Measurements from ENCODE around the gene COX10.
"Not testable (repeated sequence)": the region's sequence is repeated elsewhere in the genome, so short reads cannot be mapped to it uniquely, and the experiment has no call there.

COX10 gene

DNA sequence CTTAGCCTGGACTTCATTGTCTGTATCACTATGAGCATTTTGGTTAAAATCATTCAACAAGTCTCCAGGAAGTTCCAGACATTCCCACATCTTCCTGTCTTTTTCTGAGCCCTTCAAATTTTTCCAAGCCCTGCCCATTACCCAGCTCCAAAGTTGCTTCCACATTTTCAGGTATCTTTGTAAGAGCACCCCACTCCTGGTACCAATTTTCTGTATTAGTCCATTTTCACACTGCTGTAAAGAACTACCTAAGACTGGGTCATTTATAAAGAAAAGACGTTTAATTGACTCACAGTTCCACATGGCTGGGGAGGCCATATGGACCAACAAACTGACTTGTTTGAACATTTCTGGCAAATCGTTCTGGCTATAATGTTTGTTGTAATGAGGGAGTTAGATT lies 100.0 kb downstream of the COX10 start:
- H3K18ac ChIP-seq (ENCODE audit: low read length) = no peak overlapping the region
- H3K4me3 ChIP-seq (ENCODE audit: low read depth, low read length) = no peak overlapping the region
- no peak for DNase-seq
- no peaks in the 10 kb centered on the region for H3K79me1 ChIP-seq (ENCODE audit: low read length)
- no CpG with 5 or more reads among the region's 2 CpGs for WGBS (ENCODE audit: extremely low coverage, insufficient coverage, insufficient read length)
- H2AFZ ChIP-seq (ENCODE audit: insufficient read depth, low read length, poor library complexity) = no peak overlapping the region
- H3K4ac ChIP-seq (ENCODE audit: low read depth, low read length) = no peak overlapping the region
- no peaks in the 10 kb centered on the region for H3K4me1 ChIP-seq (ENCODE audit: control insufficient read depth in 1 of 2, insufficient read depth in 2 of 2, low read length in 2 of 2)
- H3K4me2 ChIP-seq (ENCODE audit: low read length) = no peak overlapping the region
- no peak overlapping the region for H3K23ac ChIP-seq (ENCODE audit: low read length)
- no peak overlapping the region for H3K27ac ChIP-seq (ENCODE audit: low read depth, low read length)
- no peak overlapping the region for H2AK5ac ChIP-seq (ENCODE audit: low read length)
- H3K14ac ChIP-seq (ENCODE audit: low read length) = no peak overlapping the region
- no peak overlapping the region for H4K12ac ChIP-seq (ENCODE audit: low read depth, low read length)
- H2BK12ac ChIP-seq (ENCODE audit: low read length) = no peak overlapping the region
- peaks cover 0 to 3% of the 10 kb centered on the region in 2 experiments for H3K36me3 ChIP-seq (ENCODE audit: control insufficient read depth in 1 of 2, insufficient read depth in 2 of 2, low read length in 2 of 2)
- H3K27me3 ChIP-seq (ENCODE audit: insufficient read depth, low read length) = no peaks in the 10 kb centered on the region
- peaks cover 6% of the 10 kb centered on the region for H3K9me3 ChIP-seq (ENCODE audit: insufficient read depth, low read depth, low read length)
- H3K9ac ChIP-seq (ENCODE audit: low read length) = no peak overlapping the region
- no peak overlapping the region for H2BK5ac ChIP-seq (ENCODE audit: low read depth, low read length, poor library complexity)
- H4K91ac ChIP-seq (ENCODE audit: low read depth, low read length) = no peak overlapping the region
- H3K79me2 ChIP-seq (ENCODE audit: control insufficient read depth, insufficient read depth, low read length, poor library complexity) = no peaks in the 10 kb centered on the region
- H2BK120ac ChIP-seq (ENCODE audit: insufficient read depth, low read length, poor library complexity) = no peak overlapping the region
- no peak overlapping the region for H4K8ac ChIP-seq (ENCODE audit: low read depth, low read length)

- no peak overlapping the region for H4K8ac ChIP-seq (ENCODE audit: low read depth, low read length)
- no peak overlapping the region for H3K18ac ChIP-seq (ENCODE audit: low read length)
- no peak overlapping the region for H3K4me3 ChIP-seq (ENCODE audit: low read depth, low read length)
- no peak overlapping the region for H4K12ac ChIP-seq (ENCODE audit: low read depth, low read length)
- H3K4ac ChIP-seq (ENCODE audit: low read depth, low read length) = no peak overlapping the region
- no peaks in the 10 kb centered on the region for H3K4me1 ChIP-seq (ENCODE audit: control insufficient read depth in 1 of 2, insufficient read depth in 2 of 2, low read length in 2 of 2)
- no peak overlapping the region for H2AK5ac ChIP-seq (ENCODE audit: low read length)
- no peaks in the 10 kb centered on the region for H3K79me2 ChIP-seq (ENCODE audit: control insufficient read depth, insufficient read depth, low read length, poor library complexity)
- no peak overlapping the region for H2BK5ac ChIP-seq (ENCODE audit: low read depth, low read length, poor library complexity)
- DNase-seq = no peak
- H3K9ac ChIP-seq (ENCODE audit: low read length) = no peak overlapping the region
- H3K14ac ChIP-seq (ENCODE audit: low read length) = no peak overlapping the region
- H2BK120ac ChIP-seq (ENCODE audit: insufficient read depth, low read length, poor library complexity) = no peak overlapping the region
- H3K9me3 ChIP-seq (ENCODE audit: insufficient read depth, low read depth, low read length) = peaks cover 6% of the 10 kb centered on the region
- peaks cover 0 to 3% of the 10 kb centered on the region in 2 experiments for H3K36me3 ChIP-seq (ENCODE audit: control insufficient read depth in 1 of 2, insufficient read depth in 2 of 2, low read length in 2 of 2)
- H3K79me1 ChIP-seq (ENCODE audit: low read length) = no peaks in the 10 kb centered on the region
- no CpG with 5 or more reads among the region's 1 CpG for WGBS (ENCODE audit: extremely low coverage, insufficient coverage, insufficient read length)
- H3K4me2 ChIP-seq (ENCODE audit: low read length) = no peak overlapping the region
- H4K91ac ChIP-seq (ENCODE audit: low read depth, low read length) = no peak overlapping the region
- no peak overlapping the region for H2BK12ac ChIP-seq (ENCODE audit: low read length)
- H3K27me3 ChIP-seq (ENCODE audit: insufficient read depth, low read length) = no peaks in the 10 kb centered on the region
- no peak overlapping the region for H3K23ac ChIP-seq (ENCODE audit: low read length)
- H3K27ac ChIP-seq (ENCODE audit: low read depth, low read length) = no peak overlapping the region
- no peak overlapping the region for H2AFZ ChIP-seq (ENCODE audit: insufficient read depth, low read length, poor library complexity)
Observed at GRCh38 chr17:14169901-14170300, 100.6 kb downstream of the COX10 start.

DNA sequence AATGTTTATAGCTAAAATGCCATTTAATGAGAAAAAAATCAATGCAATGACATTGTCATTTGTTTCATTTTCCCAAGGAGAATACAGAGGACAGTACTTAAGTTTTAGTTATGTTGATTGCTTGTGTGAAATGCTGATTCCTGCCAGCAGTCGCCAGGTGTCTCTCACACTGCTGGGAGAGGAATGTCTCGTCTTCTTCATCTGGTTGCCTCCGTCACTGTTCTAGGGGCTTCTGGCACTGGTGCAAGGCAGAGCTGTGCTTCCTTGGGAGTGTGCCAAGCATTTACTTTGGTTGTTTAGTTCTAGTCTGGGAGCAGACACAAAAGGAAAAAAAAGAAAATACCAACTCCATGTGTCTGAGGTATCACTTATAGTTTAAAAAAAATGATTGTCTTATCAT lies 107.7 kb downstream of the COX10 start:
- not testable (repeated sequence) for H3K36me3 ChIP-seq (ENCODE audit: control insufficient read depth in 1 of 2, insufficient read depth in 2 of 2, low read length in 2 of 2); H2BK120ac ChIP-seq (ENCODE audit: insufficient read depth, low read length, poor library complexity); H3K79me1 ChIP-seq (ENCODE audit: low read length); H3K18ac ChIP-seq (ENCODE audit: low read length); H3K9me3 ChIP-seq (ENCODE audit: insufficient read depth, low read depth, low read length); H4K8ac ChIP-seq (ENCODE audit: low read depth, low read length); H4K91ac ChIP-seq (ENCODE audit: low read depth, low read length); H2BK12ac ChIP-seq (ENCODE audit: low read length); H2AFZ ChIP-seq (ENCODE audit: insufficient read depth, low read length, poor library complexity); H3K4me1 ChIP-seq (ENCODE audit: control insufficient read depth in 1 of 2, insufficient read depth in 2 of 2, low read length in 2 of 2); H3K4ac ChIP-seq (ENCODE audit: low read depth, low read length); H3K4me2 ChIP-seq (ENCODE audit: low read length); H4K12ac ChIP-seq (ENCODE audit: low read depth, low read length); H3K27ac ChIP-seq (ENCODE audit: low read depth, low read length); H3K4me3 ChIP-seq (ENCODE audit: low read depth, low read length); H3K27me3 ChIP-seq (ENCODE audit: insufficient read depth, low read length); H2BK5ac ChIP-seq (ENCODE audit: low read depth, low read length, poor library complexity); H2AK5ac ChIP-seq (ENCODE audit: low read length); DNase-seq; H3K14ac ChIP-seq (ENCODE audit: low read length); H3K79me2 ChIP-seq (ENCODE audit: control insufficient read depth, insufficient read depth, low read length, poor library complexity); H3K9ac ChIP-seq (ENCODE audit: low read length); H3K23ac ChIP-seq (ENCODE audit: low read length)
- WGBS (ENCODE audit: extremely low coverage, insufficient coverage, insufficient read length) = no CpG with 5 or more reads among the region's 3 CpGs

DNA sequence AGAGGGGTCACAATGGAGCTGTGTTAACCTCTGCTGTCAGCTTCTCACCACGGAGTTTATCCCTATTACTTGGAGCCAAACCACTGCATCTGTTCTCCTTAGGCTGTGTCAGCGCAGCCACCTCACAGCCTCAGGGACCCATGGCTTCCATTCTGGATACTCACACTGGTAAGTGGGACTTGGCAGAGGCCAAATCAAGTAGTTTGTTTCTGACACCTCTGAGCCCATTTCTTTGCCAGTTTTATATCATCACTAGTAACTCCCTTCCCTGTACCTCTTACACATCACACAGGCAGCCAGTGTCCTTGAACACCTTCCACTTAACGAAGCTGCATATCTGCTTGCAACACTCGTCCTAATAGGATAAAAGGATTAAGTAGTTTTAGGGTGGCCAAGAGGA lies 108.5 kb downstream of the COX10 start:
- H3K79me2 ChIP-seq (ENCODE audit: control insufficient read depth, insufficient read depth, low read length, poor library complexity); H3K9me3 ChIP-seq (ENCODE audit: insufficient read depth, low read depth, low read length); H3K4me3 ChIP-seq (ENCODE audit: low read depth, low read length); H3K14ac ChIP-seq (ENCODE audit: low read length); H3K4me1 ChIP-seq (ENCODE audit: control insufficient read depth in 1 of 2, insufficient read depth in 2 of 2, low read length in 2 of 2); H3K18ac ChIP-seq (ENCODE audit: low read length); H2AK5ac ChIP-seq (ENCODE audit: low read length); H3K4me2 ChIP-seq (ENCODE audit: low read length); H2BK12ac ChIP-seq (ENCODE audit: low read length); H4K12ac ChIP-seq (ENCODE audit: low read depth, low read length); H3K27me3 ChIP-seq (ENCODE audit: insufficient read depth, low read length); H2BK120ac ChIP-seq (ENCODE audit: insufficient read depth, low read length, poor library complexity); DNase-seq; H2BK5ac ChIP-seq (ENCODE audit: low read depth, low read length, poor library complexity); H3K36me3 ChIP-seq (ENCODE audit: control insufficient read depth in 1 of 2, insufficient read depth in 2 of 2, low read length in 2 of 2); H3K9ac ChIP-seq (ENCODE audit: low read length); H3K79me1 ChIP-seq (ENCODE audit: low read length); H4K8ac ChIP-seq (ENCODE audit: low read depth, low read length); H3K23ac ChIP-seq (ENCODE audit: low read length); H3K27ac ChIP-seq (ENCODE audit: low read depth, low read length); H3K4ac ChIP-seq (ENCODE audit: low read depth, low read length); H2AFZ ChIP-seq (ENCODE audit: insufficient read depth, low read length, poor library complexity); H4K91ac ChIP-seq (ENCODE audit: low read depth, low read length): not testable (repeated sequence)
- WGBS (ENCODE audit: extremely low coverage, insufficient coverage, insufficient read length) = no CpG with 5 or more reads among the region's 4 CpGs
